Smooth muscle cell (in vitro differentiated cells): Measurements from ENCODE around the gene IP6K3. TPM values are rescaled to one million over a fixed set of nuclear protein-coding genes. Genes with fewer than 3 reads are reported as not detected.

Experiments used
- DNase-seq: peaks from one replicate; lab custom pipeline; 2025; ENCODE audit not compliant: unreplicated experiment; lab: John Stamatoyannopoulos, UW
- H2AFZ ChIP-seq: fragments of 200-600 bp; sonication (generic); 2 replicates; pipeline ENCODE4 v1.6.0; 2016; ENCODE audit warnings: antibody characterized with exemption, low read depth, mild to moderate bottlenecking
- H3F3A ChIP-seq: fragments of 200-600 bp; sonication (generic); 2 replicates; pipeline ENCODE4 v1.6.0; 2017; ENCODE audit warnings: antibody characterized with exemption, low read depth
- H3K27ac ChIP-seq: fragments of 200-600 bp; sonication (generic); 2 replicates; pipeline ENCODE4 v1.5.1; 2016; ENCODE audit warnings: low read depth, mild to moderate bottlenecking
- H3K27me3 ChIP-seq: fragments of 200-600 bp; sonication (generic); 2 replicates; pipeline ENCODE4 v1.6.1; 2016; ENCODE audit warnings: low read depth, mild to moderate bottlenecking
- H3K36me3 ChIP-seq: fragments of 200-600 bp; sonication (generic); 2 replicates; pipeline ENCODE4 v1.5.1; 2016; ENCODE audit warnings: low read depth
- H3K4me1 ChIP-seq: fragments of 200-600 bp; sonication (generic); 2 replicates; pipeline ENCODE4 v1.5.1; 2016; ENCODE audit warnings: low read depth
- H3K4me2 ChIP-seq: fragments of 200-600 bp; sonication (generic); 2 replicates; pipeline ENCODE4 v1.6.0; 2016; ENCODE audit warnings: mild to moderate bottlenecking
- H3K4me3 ChIP-seq: fragments of 200-600 bp; sonication (generic); 2 replicates; pipeline ENCODE4 v1.5.1; 2016; ENCODE audit warnings: mild to moderate bottlenecking
- H3K79me2 ChIP-seq: fragments of 200-600 bp; sonication (generic); 2 replicates; pipeline ENCODE4 v1.6.0; 2016; ENCODE audit warnings: low read depth, mild to moderate bottlenecking
- H3K9ac ChIP-seq: fragments of 200-600 bp; sonication (generic); 2 replicates; pipeline ENCODE4 v1.6.0; 2016; ENCODE audit warnings: low read depth
- H3K9me3 ChIP-seq: fragments of 200-600 bp; sonication (generic); replicated peaks from 2 replicates; pipeline ENCODE4 v1.5.1; 2016; ENCODE audit warnings: low read depth
- H4K20me1 ChIP-seq: fragments of 200-600 bp; sonication (generic); 2 replicates; pipeline ENCODE4 v1.6.0; 2016; ENCODE audit warnings: low read depth
- WGBS: methylation state at CpG from one replicate; pipeline ENCODE4 v1.1.7; 2016; ENCODE audit warnings: low lambda C conversion rate; 5-methylcytosine and 5-hydroxymethylcytosine counted together
- polyA plus RNA-seq: library from polyadenylated mRNA; unstranded; fragments of >200 nt; fragmentation: Nextera tagmentation; extraction: Ambion mirVana; gene quantifications from 2 replicates; pipeline ENCODE4 v1.2.1, GENCODE V29; 2016
- total RNA-seq: library from RNA; depleted of rRNA; stranded (reverse); fragments of >200 nt; gene quantifications from 2 replicates; pipeline ENCODE4 v1.2.3, GENCODE V29; 2014
- TF ChIP-seq, protein P1 (sequence below): fragments of 200-600 bp; sonication (generic); IDR thresholded peaks from 2 replicates; pipeline ENCODE4 v1.5.1; 2017; ENCODE audit warnings: borderline replicate concordance, mild to moderate bottlenecking, antibody characterized with exemption; ENCODE audit not compliant: insufficient read depth, poor library complexity, severe bottlenecking

Gene IP6K3
- total and polyA plus RNA-seq, 2 experiments from 2014 or later = 2.6 to 5.6 TPM

GRCh38 chr6:33725891-33726673 lies 20.6 kb downstream of the IP6K3 start:
- no peak overlapping the region for H3K4me2 ChIP-seq
- 91% methylated on average over 7 of the region's 7 CpGs for WGBS

GRCh38 chr6:33725222-33725621 lies 21.5 kb downstream of the IP6K3 start:
- no peaks in the 10 kb centered on the region for H3K4me1 ChIP-seq
- H3K36me3 ChIP-seq = no peaks in the 10 kb centered on the region
- H3K79me2 ChIP-seq = no peaks in the 10 kb centered on the region
- no peak overlapping the region for H2AFZ ChIP-seq
- no peaks in the 10 kb centered on the region for H4K20me1 ChIP-seq
- TF ChIP-seq, protein P1, sequence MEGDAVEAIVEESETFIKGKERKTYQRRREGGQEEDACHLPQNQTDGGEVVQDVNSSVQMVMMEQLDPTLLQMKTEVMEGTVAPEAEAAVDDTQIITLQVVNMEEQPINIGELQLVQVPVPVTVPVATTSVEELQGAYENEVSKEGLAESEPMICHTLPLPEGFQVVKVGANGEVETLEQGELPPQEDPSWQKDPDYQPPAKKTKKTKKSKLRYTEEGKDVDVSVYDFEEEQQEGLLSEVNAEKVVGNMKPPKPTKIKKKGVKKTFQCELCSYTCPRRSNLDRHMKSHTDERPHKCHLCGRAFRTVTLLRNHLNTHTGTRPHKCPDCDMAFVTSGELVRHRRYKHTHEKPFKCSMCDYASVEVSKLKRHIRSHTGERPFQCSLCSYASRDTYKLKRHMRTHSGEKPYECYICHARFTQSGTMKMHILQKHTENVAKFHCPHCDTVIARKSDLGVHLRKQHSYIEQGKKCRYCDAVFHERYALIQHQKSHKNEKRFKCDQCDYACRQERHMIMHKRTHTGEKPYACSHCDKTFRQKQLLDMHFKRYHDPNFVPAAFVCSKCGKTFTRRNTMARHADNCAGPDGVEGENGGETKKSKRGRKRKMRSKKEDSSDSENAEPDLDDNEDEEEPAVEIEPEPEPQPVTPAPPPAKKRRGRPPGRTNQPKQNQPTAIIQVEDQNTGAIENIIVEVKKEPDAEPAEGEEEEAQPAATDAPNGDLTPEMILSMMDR = no peak
- H3K27me3 ChIP-seq = no peaks in the 10 kb centered on the region
- no peak overlapping the region for H3K9ac ChIP-seq
- WGBS = 92% methylated on average over 13 of the region's 14 CpGs
- H3K4me3 ChIP-seq = no peak overlapping the region
- H3K4me2 ChIP-seq = no peak overlapping the region
- no peak for DNase-seq
- no peaks in the 10 kb centered on the region for H3F3A ChIP-seq
- no peaks in the 10 kb centered on the region for H3K9me3 ChIP-seq
- H3K27ac ChIP-seq = no peak overlapping the region

More at GRCh38 chr6:33725891-33726673, 20.6 kb downstream of the IP6K3 start:
- no peak for DNase-seq
- TF ChIP-seq, protein P1 = no peak
- Histone ChIP-seq H2AFZ (no peak overlapping the region), H3K9ac (no peak overlapping the region), H3K9me3 (no peaks in the 10 kb centered on the region), H3K4me1 (no peaks in the 10 kb centered on the region), H3K36me3 (no peaks in the 10 kb centered on the region), H4K20me1 (no peaks in the 10 kb centered on the region), H3K4me3 (no peak overlapping the region), H3K27me3 (no peaks in the 10 kb centered on the region), H3K79me2 (no peaks in the 10 kb centered on the region), H3K27ac (no peak overlapping the region), H3F3A (no peaks in the 10 kb centered on the region)

DNA sequence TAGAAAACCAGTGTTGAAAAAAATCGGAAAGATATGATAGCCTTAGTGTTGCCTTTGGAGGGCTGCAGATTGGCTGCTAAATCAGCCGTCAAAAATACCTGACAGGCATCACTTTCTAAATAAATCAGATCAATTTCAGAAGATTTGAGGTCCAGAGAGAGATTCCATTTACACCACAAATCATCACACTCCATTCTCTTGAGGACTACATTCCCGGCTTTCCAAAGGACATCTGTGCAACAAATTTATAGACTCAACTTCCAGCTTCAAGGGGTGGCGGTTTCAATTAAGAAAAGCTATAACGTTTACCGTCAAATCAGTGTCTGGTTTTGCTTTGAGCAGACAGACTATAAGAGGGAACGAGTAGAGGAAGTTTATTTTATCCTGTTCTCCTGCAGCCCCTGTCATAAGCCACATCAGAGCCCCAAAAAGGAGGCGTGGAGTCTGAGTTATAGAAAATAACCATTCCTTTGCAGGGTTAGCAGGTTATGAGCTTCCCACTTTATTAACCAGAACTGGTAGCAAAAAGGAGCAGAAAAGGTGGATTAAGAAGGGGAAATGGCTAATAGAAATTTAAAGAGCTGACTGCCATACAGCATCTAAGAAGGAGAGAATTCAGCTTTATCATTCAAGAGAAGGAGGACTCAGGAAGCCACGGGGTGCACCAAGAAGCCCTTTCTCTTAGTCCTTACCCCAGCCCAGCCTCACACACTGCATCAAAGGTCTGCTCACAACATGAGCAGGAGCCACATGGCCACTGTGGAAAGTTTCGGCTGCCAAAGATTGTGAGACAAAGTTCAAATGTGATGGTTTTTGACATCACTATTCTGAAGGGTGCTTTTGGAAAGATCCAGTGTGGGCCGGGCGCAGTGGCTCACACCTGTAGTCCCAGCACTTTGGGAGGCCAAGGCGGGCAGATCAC lies 22.3 kb downstream of the IP6K3 start:
- no peak for DNase-seq
- H3K79me2 ChIP-seq = no peaks in the 10 kb centered on the region
- 83% methylated on average over 13 of the region's 13 CpGs for WGBS
- no peaks in the 10 kb centered on the region for H3K9me3 ChIP-seq
- no peak overlapping the region for H3K9ac ChIP-seq
- H3F3A ChIP-seq = no peaks in the 10 kb centered on the region
- no peaks in the 10 kb centered on the region for H3K27me3 ChIP-seq
- no peaks in the 10 kb centered on the region for H4K20me1 ChIP-seq
- H2AFZ ChIP-seq = no peak overlapping the region
- H3K27ac ChIP-seq = no peak overlapping the region
- H3K4me2 ChIP-seq = no peak overlapping the region
- H3K4me1 ChIP-seq = no peaks in the 10 kb centered on the region
- H3K4me3 ChIP-seq = no peak overlapping the region
- H3K36me3 ChIP-seq = no peaks in the 10 kb centered on the region
- TF ChIP-seq, protein P1 = no peak
